ENCODE results near the gene RASGRP2.

The RASGRP2 gene

DNA sequence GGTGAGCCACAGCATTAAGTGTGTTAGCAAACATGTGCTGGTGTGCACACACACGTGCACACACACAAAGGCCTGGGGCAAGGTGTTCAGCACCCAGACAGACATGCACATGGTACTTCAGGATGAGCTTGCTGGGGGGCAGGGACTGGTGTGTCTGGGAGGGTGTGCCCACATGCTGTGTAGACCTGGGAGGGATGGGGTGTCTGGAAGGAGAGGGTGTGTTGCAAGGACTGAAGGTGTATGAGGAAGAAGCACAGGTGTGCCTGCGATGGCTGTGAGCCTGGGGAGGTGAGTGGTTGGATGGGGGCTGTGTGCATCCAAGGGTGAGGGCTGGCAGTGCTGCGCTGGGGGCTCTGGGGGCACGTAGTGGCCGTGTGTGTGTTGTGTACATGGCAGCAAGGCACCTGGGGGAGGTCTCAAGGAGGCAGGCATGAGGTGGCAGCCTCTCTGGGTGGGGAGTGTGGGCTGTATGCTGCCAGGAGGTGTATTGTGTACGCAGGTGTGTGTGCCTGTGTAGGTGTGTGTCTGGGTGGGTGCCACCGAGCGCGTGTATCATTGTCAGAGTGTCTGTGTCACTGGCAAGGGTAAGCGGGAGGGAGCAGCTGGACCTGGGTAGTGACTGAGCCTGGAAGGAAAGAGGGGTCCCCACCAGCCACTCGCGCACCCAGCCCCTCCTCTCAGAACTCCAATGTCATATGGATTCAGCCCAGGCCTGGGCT lies 23.1 kb downstream of the RASGRP2 start (continued):
- TF ChIP-seq ZNF391 (tag by site-specific recombination; IDR thresholded peaks at IDR 0.05; ENCODE audit: borderline replicate concordance, low read depth) (no peak), ZNF747 (tag by site-specific recombination; IDR thresholded peaks at IDR 0.05) (no peak), ZNF112 (tag by site-specific recombination; IDR thresholded peaks at IDR 0.05) (no peak), ZNF560 (tag by site-specific recombination; IDR thresholded peaks at IDR 0.05; ENCODE audit: borderline replicate concordance) (no peak), ZNF266 (tag by site-specific recombination; IDR thresholded peaks at IDR 0.05; ENCODE audit: low read depth) (no peak), FEZF1 (tag by site-specific recombination; IDR thresholded peaks at IDR 0.05) (no peak)
- TF ChIP-seq, protein P1, sequence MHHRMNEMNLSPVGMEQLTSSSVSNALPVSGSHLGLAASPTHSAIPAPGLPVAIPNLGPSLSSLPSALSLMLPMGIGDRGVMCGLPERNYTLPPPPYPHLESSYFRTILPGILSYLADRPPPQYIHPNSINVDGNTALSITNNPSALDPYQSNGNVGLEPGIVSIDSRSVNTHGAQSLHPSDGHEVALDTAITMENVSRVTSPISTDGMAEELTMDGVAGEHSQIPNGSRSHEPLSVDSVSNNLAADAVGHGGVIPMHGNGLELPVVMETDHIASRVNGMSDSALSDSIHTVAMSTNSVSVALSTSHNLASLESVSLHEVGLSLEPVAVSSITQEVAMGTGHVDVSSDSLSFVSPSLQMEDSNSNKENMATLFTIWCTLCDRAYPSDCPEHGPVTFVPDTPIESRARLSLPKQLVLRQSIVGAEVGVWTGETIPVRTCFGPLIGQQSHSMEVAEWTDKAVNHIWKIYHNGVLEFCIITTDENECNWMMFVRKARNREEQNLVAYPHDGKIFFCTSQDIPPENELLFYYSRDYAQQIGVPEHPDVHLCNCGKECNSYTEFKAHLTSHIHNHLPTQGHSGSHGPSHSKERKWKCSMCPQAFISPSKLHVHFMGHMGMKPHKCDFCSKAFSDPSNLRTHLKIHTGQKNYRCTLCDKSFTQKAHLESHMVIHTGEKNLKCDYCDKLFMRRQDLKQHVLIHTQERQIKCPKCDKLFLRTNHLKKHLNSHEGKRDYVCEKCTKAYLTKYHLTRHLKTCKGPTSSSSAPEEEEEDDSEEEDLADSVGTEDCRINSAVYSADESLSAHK (tag by site-specific recombination; IDR thresholded peaks at IDR 0.05) = no peak

DNA sequence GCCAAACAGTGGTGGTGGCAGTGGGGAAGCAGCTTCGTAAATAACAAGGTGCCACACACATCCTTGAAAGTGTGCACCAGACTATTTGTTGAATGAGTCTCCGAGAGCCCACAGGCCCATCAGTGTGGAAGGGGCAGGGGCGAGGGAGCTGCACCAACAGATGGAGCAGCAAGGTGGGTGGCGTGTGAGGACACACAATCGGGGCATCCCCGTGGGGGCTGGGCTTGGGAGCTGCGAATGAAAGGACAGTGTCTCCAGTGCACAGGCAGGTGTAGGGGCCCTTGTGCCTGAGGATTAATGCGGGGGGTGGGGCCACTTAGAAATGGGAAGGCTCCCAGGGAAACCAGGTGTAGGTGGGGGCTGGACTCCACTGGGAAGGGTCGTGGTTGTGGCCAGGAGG lies 23.8 kb downstream of the RASGRP2 start:
- Histone ChIP-seq H3K4me3 (ENCODE audit: low read depth, low read length) (no peak overlapping the region), H3K4me1 (ENCODE audit: control insufficient read depth, insufficient read depth, low read length) (no peaks in the 10 kb centered on the region), H3K27ac (ENCODE audit: extremely low read depth, low read depth, low read length) (no peak overlapping the region), H3K9me3 (ENCODE audit: control insufficient read depth, insufficient read depth, low read depth, low read length) (no peaks in the 10 kb centered on the region), H3K36me3 (ENCODE audit: control insufficient read depth in 2 of 2, insufficient read depth in 1 of 2, low read length in 2 of 2) (no peaks in the 10 kb centered on the region)
- ChIA-PET CTCF (interaction anchor here (1.2 to 1.4 kb wide), 3 partner anchors 16 to 31 kb away, joined by 3 to 10 read pairs (median 7); partner anchors contain the start of gene RASGRP2), POLR2A (no interaction called here)
- no peak for TF ChIP-seq TRIM28 (IDR thresholded peaks at IDR 0.05; ENCODE audit: borderline replicate concordance, low read length)
- no peak for TF ChIP-seq HOXC10 (CRISPR knock-in tag; IDR thresholded peaks at IDR 0.05)
- TF ChIP-seq MYNN (tag by site-specific recombination; IDR thresholded peaks at IDR 0.05; ENCODE audit: borderline replicate concordance) = no peak
- no peak for TF ChIP-seq PRDM1 (tag by site-specific recombination; IDR thresholded peaks at IDR 0.05)
- TF ChIP-seq, protein P2, sequence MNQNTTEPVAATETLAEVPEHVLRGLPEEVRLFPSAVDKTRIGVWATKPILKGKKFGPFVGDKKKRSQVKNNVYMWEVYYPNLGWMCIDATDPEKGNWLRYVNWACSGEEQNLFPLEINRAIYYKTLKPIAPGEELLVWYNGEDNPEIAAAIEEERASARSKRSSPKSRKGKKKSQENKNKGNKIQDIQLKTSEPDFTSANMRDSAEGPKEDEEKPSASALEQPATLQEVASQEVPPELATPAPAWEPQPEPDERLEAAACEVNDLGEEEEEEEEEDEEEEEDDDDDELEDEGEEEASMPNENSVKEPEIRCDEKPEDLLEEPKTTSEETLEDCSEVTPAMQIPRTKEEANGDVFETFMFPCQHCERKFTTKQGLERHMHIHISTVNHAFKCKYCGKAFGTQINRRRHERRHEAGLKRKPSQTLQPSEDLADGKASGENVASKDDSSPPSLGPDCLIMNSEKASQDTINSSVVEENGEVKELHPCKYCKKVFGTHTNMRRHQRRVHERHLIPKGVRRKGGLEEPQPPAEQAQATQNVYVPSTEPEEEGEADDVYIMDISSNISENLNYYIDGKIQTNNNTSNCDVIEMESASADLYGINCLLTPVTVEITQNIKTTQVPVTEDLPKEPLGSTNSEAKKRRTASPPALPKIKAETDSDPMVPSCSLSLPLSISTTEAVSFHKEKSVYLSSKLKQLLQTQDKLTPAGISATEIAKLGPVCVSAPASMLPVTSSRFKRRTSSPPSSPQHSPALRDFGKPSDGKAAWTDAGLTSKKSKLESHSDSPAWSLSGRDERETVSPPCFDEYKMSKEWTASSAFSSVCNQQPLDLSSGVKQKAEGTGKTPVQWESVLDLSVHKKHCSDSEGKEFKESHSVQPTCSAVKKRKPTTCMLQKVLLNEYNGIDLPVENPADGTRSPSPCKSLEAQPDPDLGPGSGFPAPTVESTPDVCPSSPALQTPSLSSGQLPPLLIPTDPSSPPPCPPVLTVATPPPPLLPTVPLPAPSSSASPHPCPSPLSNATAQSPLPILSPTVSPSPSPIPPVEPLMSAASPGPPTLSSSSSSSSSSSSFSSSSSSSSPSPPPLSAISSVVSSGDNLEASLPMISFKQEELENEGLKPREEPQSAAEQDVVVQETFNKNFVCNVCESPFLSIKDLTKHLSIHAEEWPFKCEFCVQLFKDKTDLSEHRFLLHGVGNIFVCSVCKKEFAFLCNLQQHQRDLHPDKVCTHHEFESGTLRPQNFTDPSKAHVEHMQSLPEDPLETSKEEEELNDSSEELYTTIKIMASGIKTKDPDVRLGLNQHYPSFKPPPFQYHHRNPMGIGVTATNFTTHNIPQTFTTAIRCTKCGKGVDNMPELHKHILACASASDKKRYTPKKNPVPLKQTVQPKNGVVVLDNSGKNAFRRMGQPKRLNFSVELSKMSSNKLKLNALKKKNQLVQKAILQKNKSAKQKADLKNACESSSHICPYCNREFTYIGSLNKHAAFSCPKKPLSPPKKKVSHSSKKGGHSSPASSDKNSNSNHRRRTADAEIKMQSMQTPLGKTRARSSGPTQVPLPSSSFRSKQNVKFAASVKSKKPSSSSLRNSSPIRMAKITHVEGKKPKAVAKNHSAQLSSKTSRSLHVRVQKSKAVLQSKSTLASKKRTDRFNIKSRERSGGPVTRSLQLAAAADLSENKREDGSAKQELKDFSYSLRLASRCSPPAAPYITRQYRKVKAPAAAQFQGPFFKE (tag by site-specific recombination; IDR thresholded peaks at IDR 0.05; ENCODE audit: borderline replicate concordance) = no peak
- no peak for TF ChIP-seq ZNF529 (tag by site-specific recombination; IDR thresholded peaks at IDR 0.05; ENCODE audit: insufficient replicate concordance)
- TF ChIP-seq SP7 (tag by site-specific recombination; IDR thresholded peaks at IDR 0.05) = no peak
- no peak for TF ChIP-seq BCL11B (tag by site-specific recombination; IDR thresholded peaks at IDR 0.05; ENCODE audit: low read depth)
- TF ChIP-seq ZNF560 (tag by site-specific recombination; IDR thresholded peaks at IDR 0.05; ENCODE audit: borderline replicate concordance) = no peak
- TF ChIP-seq GFI1B (tag by site-specific recombination; IDR thresholded peaks at IDR 0.05) = no peak
- TF ChIP-seq, protein P3, sequence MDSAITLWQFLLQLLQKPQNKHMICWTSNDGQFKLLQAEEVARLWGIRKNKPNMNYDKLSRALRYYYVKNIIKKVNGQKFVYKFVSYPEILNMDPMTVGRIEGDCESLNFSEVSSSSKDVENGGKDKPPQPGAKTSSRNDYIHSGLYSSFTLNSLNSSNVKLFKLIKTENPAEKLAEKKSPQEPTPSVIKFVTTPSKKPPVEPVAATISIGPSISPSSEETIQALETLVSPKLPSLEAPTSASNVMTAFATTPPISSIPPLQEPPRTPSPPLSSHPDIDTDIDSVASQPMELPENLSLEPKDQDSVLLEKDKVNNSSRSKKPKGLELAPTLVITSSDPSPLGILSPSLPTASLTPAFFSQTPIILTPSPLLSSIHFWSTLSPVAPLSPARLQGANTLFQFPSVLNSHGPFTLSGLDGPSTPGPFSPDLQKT (IDR thresholded peaks at IDR 0.05; ENCODE audit: borderline replicate concordance, low read depth, low read length) = no peak
- TF ChIP-seq ZNF521 (tag by site-specific recombination; IDR thresholded peaks at IDR 0.05) = no peak
- TF ChIP-seq, protein P4, sequence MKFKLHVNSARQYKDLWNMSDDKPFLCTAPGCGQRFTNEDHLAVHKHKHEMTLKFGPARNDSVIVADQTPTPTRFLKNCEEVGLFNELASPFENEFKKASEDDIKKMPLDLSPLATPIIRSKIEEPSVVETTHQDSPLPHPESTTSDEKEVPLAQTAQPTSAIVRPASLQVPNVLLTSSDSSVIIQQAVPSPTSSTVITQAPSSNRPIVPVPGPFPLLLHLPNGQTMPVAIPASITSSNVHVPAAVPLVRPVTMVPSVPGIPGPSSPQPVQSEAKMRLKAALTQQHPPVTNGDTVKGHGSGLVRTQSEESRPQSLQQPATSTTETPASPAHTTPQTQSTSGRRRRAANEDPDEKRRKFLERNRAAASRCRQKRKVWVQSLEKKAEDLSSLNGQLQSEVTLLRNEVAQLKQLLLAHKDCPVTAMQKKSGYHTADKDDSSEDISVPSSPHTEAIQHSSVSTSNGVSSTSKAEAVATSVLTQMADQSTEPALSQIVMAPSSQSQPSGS (tag by site-specific recombination; IDR thresholded peaks at IDR 0.05; ENCODE audit: low read depth) = no peak

All from HEK293 (cell line).